ENCODE data around the gene IRS2.

IRS2 gene

GRCh38 chr13:109813663-109814062 is 27.3 kb upstream of the IRS2 start:
- TF ChIP-seq POLR2AphosphoS5 (IDR thresholded peaks at IDR 0.05; ENCODE audit: low read depth, low read length) (no peak), FOXP2 (optimal IDR thresholded peaks at IDR 0.05; ENCODE audit: borderline replicate concordance, extremely low read depth, extremely low read length, insufficient read depth) (no peak), REST (IDR thresholded peaks at IDR 0.05; ENCODE audit: insufficient read depth in 1 of 2, low read depth in 2 of 2, low read length in 2 of 2) (no peak), TAF1 (IDR thresholded peaks at IDR 0.05; ENCODE audit: borderline replicate concordance, insufficient read depth, low read length) (no peak), SIN3A (IDR thresholded peaks at IDR 0.05; ENCODE audit: borderline replicate concordance, insufficient read depth, low read length) (no peak)

GRCh38 chr13:109812382-109812781 is 26.0 kb upstream of the IRS2 start:
- no peak for TF ChIP-seq POLR2AphosphoS5 (IDR thresholded peaks at IDR 0.05; ENCODE audit: low read depth, low read length)
- no peak for TF ChIP-seq TAF1 (IDR thresholded peaks at IDR 0.05; ENCODE audit: borderline replicate concordance, insufficient read depth, low read length)
- TF ChIP-seq FOXP2 (optimal IDR thresholded peaks at IDR 0.05; ENCODE audit: borderline replicate concordance, extremely low read depth, extremely low read length, insufficient read depth), result no peak
- TF ChIP-seq SIN3A (IDR thresholded peaks at IDR 0.05; ENCODE audit: borderline replicate concordance, insufficient read depth, low read length), result no peak
- no peak for TF ChIP-seq REST (IDR thresholded peaks at IDR 0.05; ENCODE audit: insufficient read depth in 1 of 2, low read depth in 2 of 2, low read length in 2 of 2)

GRCh38 chr13:109810761-109811510 is 24.6 kb upstream of the IRS2 start:
- no peak for TF ChIP-seq SIN3A (IDR thresholded peaks at IDR 0.05; ENCODE audit: borderline replicate concordance, insufficient read depth, low read length)
- TF ChIP-seq TAF1 (IDR thresholded peaks at IDR 0.05; ENCODE audit: borderline replicate concordance, insufficient read depth, low read length), result no peak
- no peak for TF ChIP-seq FOXP2 (optimal IDR thresholded peaks at IDR 0.05; ENCODE audit: borderline replicate concordance, extremely low read depth, extremely low read length, insufficient read depth)
- no peak for TF ChIP-seq REST (IDR thresholded peaks at IDR 0.05; ENCODE audit: insufficient read depth in 1 of 2, low read depth in 2 of 2, low read length in 2 of 2)
- TF ChIP-seq POLR2AphosphoS5 (IDR thresholded peaks at IDR 0.05; ENCODE audit: low read depth, low read length), result no peak

- TF ChIP-seq TAF1 (IDR thresholded peaks at IDR 0.05; ENCODE audit: borderline replicate concordance, insufficient read depth, low read length), result no peak
- no peak for TF ChIP-seq FOXP2 (optimal IDR thresholded peaks at IDR 0.05; ENCODE audit: borderline replicate concordance, extremely low read depth, extremely low read length, insufficient read depth)
- no peak for TF ChIP-seq REST (IDR thresholded peaks at IDR 0.05; ENCODE audit: insufficient read depth in 1 of 2, low read depth in 2 of 2, low read length in 2 of 2)
- TF ChIP-seq POLR2AphosphoS5 (IDR thresholded peaks at IDR 0.05; ENCODE audit: low read depth, low read length), result no peak
- TF ChIP-seq SIN3A (IDR thresholded peaks at IDR 0.05; ENCODE audit: borderline replicate concordance, insufficient read depth, low read length), result no peak
These were observed 23.0 kb upstream of the IRS2 start for GRCh38 chr13:109809216-109809932.
